ENCODE measurements around the gene ZNF614.
"Not testable (repeated sequence)": the region's sequence is repeated elsewhere in the genome, so short reads cannot be mapped to it uniquely, and the experiment has no call there.

DNA sequence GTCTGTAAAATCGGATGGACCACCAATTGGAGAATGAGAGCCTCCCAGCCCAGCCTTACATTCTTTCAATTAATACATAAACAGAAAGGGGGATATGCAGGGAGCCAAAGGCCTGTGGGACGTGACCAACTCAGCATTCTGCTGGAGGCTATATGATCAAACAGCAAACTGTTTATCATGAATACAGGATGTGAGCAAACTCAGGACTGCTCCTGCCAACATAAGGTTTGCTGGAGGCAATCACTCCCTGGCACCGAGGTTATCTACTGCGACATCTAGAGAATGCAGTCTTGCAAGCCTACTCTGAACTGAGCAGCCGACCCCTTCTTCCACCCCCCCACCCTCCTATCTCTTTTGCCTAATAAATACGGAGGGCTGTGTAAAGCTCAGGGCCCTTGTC, 47.3 kb downstream of the ZNF614 start:
- TF ChIP-seq POLR2AphosphoS5 (IDR thresholded peaks at IDR 0.05; ENCODE audit: low read depth, low read length); TAF1 (IDR thresholded peaks at IDR 0.05; ENCODE audit: borderline replicate concordance, low read depth, low read length): not testable (repeated sequence)

Measured in GM12892 (cell line).